Right ventricle myocardium inferior (tissue), 1 donor: ENCODE data around the gene METTL8. TPM values are rescaled to one million over a fixed set of nuclear protein-coding genes. Genes with fewer than 3 reads are reported as not detected.
A peak's percentile ranks its signal among the peaks of the same experiment; 100 is the strongest.
"Not testable (repeated sequence)": the region's sequence is repeated elsewhere in the genome, so short reads cannot be mapped to it uniquely, and the experiment has no call there.

Source experiments
- ATAC-seq: fragments of 200-7000 bp; cut with Tn5 transposase; one replicate; pipeline ENCODE4 v1.9.1; 2020; ENCODE audit warnings: mild to moderate bottlenecking, moderate library complexity
- DNase-seq: peaks from one replicate; pipeline ENCODE4 v3.0.0; 2021; ENCODE audit errors: missing footprints
- intact Hi-C: fragments of 100-400 bp; cut with DNase I; formaldehyde crosslinking; loops from one replicate; pipeline ENCODE4 v1.11.0; 2022
- total RNA-seq: library from RNA; stranded (reverse); fragmentation: NEBNext Ultra II Directional; extraction: Animal tissue kit (Norgen Biotek cat#: 25700); gene quantifications from one replicate; pipeline ENCODE4 v1.2.1, GENCODE V29; 2021
- donor health status: DM: no; HTN: yes; CAD: no; lungs with severe emphysema.

The METTL8 gene
- total RNA-seq, 1 donor from 2014 or later = 12.0 TPM

- intact Hi-C loops = loop anchor here (5.0 kb wide), 2 partner anchors 460 to 1125 kb away; partner anchors contain the start of gene PDK1
- ATAC-seq (no peak), DNase-seq (no peak)
Observed at GRCh38 chr2:171432206-171432968, 1.4 kb downstream of the METTL8 start.

DNA sequence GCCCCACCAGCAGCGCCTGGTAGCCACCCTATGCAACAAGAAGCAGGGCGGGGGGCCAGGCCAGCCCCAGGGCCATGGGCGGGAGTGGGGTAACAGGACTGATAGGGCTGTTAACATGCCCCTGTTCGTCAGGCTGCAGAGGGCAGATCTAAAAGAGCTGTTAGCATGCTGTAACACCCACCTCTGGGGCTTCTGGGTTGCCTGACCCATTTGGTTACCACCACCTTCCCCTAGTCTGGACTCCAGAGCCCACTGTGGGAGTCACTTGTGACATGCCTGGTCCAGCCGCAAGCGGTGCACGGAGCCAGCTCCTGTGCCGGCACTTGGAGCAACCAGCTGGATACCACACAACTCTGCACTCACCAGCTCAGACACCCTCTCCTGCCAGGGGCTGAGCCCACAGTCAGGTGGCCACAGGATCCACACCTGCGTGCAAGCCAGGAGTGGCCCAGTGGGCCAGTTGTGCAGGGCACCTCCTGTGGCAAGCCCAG lies 2.1 kb downstream of the METTL8 start:
- no peak for ATAC-seq
- no peak for DNase-seq
- intact Hi-C loops = loop anchor here (5.0 kb wide), 2 partner anchors 459 to 1126 kb away; partner anchors contain the start of gene PDK1

- intact Hi-C loops = loop anchor here (5.0 kb wide), 2 partner anchors 458 to 1127 kb away; partner anchors contain the start of gene PDK1
- no peak for ATAC-seq
- DNase-seq = no peak
Observed at GRCh38 chr2:171430516-171431410, 3.0 kb downstream of the METTL8 start.

DNA sequence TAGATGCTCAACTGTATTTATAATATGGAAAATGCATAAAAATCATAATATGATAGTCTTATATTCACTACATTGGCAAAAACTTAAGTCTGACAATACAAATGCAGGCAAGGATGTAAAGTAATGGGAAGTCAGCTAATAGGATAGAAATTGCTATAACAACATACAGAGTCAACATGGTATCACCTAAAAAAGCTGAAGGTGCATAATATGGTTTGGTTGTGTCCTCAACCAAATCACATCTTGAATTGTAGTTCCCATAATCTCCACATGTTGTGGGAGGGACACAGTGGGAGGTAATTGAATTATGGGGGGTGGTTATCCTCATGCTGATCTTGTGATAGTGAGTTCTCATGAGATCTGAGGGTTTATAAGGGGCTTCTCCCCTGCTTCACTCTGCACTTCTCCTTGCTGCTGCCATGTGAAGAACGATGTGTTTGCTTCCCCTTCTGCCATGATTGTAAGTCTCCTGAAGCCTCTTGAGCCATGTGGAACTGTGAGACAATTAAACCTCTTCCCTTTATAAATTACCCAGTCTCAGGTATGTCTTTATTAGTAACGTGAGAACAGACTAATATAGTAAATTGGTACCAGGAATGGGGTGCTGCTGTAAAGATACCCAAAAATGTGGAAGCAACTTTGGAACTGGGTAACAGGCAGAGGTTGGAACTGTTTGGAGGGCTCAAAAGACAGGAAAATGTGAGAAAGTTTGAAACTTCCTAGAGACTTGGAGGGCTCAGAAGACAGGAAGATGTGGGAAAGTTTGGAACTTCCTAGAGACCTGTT lies 10.9 kb downstream of the METTL8 start:
- DNase-seq, intact Hi-C loops, ATAC-seq: not testable (repeated sequence)

GRCh38 chr2:171420728-171421563 lies 12.8 kb downstream of the METTL8 start:
- ATAC-seq = no peak
- intact Hi-C loops = no loop called here

GRCh38 chr2:171419333-171419732 lies 14.5 kb downstream of the METTL8 start:
- ATAC-seq (no peak), DNase-seq (no peak)
- intact Hi-C loops = loop anchor here (5.0 kb wide), 1 partner anchor 257 kb away; the partner anchor contains the start of gene TLK1

More at GRCh38 chr2:171420728-171421563, 12.8 kb downstream of the METTL8 start:
- no peak for DNase-seq

DNA sequence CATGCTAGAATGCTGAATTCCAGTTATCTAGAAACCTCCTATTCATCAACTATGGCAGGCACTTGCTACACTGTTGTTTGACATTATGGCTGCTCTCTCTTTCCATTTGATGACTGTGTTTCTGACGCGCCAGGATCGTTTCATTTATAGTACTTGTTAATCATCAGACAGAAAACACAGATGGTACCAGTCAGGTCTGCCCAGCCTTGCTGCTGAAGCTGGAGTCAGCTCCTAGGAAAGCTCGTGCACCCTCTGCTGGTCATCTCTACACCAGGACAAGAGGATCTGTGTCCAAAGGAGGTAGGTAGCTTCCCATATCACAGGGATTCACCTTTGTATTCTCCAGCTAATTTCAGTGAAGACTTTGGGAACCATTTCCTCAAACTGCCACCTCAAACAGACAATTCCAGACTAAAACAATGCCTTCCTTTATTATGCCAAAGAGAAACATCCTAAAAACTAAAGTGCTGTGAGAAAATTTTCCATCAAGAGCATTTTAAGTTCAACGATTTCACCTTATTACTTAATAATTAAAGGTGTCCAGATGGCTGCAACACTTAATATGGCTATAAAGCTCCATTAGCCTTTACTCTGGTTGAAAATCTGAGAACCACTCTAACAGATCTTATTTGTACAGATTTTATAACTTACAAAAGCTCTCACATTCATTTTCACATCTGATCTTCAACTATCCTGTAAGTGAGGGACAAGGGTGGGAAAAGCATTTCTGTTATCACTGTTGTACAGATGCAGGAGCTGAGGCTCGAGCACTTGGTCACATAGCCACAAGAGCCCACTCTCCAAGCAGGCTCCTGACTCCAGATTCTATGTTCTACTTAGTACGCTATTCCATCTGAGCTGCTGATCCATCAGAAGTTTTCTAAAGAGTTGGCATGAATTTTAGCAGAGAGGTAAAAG lies 17.5 kb downstream of the METTL8 start:
- intact Hi-C loops = loop anchor here (1.0 to 5.0 kb wide), 2 partner anchors 254 to 443 kb away; partner anchors contain the start of gene TLK1
- peak; percentile 98 for ATAC-seq
- DNase-seq = peak; percentile 81

GRCh38 chr2:171414645-171415044 lies 19.1 kb downstream of the METTL8 start:
- DNase-seq, ATAC-seq: not testable (repeated sequence)
- intact Hi-C loops = loop anchor here (5.0 kb wide), 1 partner anchor 252 kb away; the partner anchor contains the start of gene TLK1

DNA sequence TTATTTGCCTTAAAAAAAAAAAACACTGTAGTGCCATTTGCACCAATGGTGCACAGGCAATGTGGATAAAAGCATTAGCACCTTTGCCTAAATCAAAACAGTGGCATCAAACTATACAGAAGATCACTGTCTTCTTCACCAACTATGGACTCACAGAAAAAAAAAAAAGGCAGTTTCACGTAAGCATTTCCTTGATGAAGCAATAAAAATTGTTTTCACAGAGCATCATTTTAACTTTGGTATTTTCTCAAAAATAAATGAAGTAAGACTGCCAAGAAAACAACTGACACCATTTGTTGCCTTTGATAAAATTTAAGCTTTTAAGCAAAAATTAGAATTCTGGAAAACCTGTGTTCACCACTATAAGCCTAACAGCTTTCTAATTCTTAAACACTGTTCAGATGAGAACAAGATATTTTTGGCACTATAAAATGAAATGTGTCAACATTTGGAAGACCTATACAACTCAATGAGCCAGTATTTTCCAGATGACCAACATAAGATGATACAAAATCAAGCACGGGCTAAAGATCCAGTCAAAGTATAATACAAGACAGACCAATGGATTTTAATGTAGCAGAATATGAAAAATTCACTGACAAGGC lies 21.1 kb downstream of the METTL8 start:
- intact Hi-C loops = no loop called here
- DNase-seq = no peak
- ATAC-seq = no peak

DNA sequence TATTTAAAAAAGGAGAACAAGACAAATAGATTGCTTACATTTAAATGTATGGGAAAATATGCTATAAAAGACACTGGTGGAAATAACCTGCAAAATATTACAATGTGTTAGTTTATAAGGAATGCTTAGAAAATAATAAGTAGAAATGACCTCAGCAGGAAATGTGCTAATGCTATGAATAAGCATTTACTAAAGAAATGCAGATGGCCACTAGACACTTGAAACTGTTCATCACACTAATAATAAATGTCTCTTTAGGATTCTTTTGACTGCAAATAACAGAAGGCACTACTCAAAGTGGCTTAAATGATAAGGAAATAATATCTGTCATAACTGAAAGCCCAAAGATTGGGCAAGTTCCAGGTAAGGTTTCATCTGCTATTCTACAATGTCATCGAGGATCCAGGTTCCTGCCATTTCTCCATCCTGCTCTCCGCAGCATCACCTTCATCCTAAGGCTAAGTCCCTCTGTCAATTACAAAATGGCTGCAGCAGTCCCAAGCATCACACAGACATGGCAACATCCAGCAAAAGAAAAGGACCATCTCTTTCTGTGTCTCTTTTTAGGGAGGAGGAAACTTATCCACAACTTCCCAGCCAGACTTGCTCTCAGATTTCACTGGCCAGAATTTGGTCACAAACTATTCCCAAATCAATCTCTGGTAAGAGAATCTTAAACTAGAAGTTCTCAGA lies 21.9 kb downstream of the METTL8 start:
- DNase-seq (no peak), ATAC-seq (no peak)
- intact Hi-C loops = no loop called here

DNA sequence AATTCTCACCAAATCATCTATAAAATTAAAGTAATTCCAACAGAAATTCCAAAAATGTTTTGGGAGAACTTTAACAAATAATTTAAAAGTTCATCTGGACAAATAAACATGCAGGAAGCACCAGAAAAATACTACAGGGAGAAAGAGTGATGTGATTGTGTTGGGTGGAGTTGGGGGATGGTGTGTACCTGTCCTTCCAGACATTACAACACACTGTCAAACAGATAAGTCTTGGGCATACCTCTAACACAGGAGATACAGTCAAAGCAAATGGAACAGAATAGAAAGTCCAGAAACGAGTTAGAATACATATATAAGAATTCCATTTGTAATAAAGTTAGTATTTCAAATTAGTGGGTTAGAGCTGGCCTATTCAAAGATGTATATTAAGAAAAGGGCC lies 22.6 kb downstream of the METTL8 start:
- intact Hi-C loops = no loop called here
- ATAC-seq = no peak

DNA sequence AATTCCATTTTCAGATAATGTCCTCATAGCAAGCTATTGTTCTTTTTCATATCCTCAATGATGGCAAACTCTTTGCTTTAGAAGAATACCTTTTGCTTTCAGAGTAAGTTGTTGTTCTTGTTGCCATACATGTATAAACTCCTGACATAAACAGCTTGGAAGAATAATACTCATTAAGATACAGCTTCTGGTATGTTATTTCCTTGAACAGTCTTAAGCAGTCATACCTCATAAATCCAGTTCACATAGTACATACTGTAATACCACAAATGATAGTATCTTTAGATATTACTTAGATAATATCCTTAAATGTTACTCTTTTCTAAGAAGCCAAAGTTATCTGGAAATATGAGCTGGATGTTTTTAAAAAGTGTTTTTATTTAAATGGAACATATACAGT lies 23.2 kb downstream of the METTL8 start:
- intact Hi-C loops = no loop called here
- no peak for ATAC-seq
- DNase-seq = no peak

More for the DNA sequence above, 22.6 kb downstream of the METTL8 start:
- no peak for DNase-seq

- ATAC-seq = no peak
- DNase-seq = no peak
- intact Hi-C loops = no loop called here
Observed at GRCh38 chr2:171410101-171410500, 23.7 kb downstream of the METTL8 start.

GRCh38 chr2:171409436-171409971 lies 24.3 kb downstream of the METTL8 start:
- intact Hi-C loops = no loop called here
- no peak for ATAC-seq
- DNase-seq = no peak

- DNase-seq (no peak), ATAC-seq (no peak)
- intact Hi-C loops = no loop called here
Observed at GRCh38 chr2:171407676-171408044, 26.1 kb downstream of the METTL8 start.
